GM23338 (cell line): Measurements from ENCODE around the gene PAQR9. TPM values are rescaled to one million over a fixed set of nuclear protein-coding genes. Genes with fewer than 3 reads are reported as not detected.

ENCODE experiments used
- ATAC-seq: fragments of 200-7000 bp; cut with Tn5 transposase; 3 replicates; pipeline ENCODE4 v1.9.1; 2020
- DNase-seq: peaks from one replicate; pipeline ENCODE4 v3.0.0-alpha.2; 2015; ENCODE audit warnings: low spot score
- H2AFZ ChIP-seq: fragments of 200-600 bp; sonication (generic); 2 replicates; pipeline ENCODE4 v1.8.0; 2016; ENCODE audit warnings: antibody characterized with exemption, mild to moderate bottlenecking, moderate library complexity
- H3F3A ChIP-seq: fragments of 200-600 bp; sonication (generic); replicated peaks from 2 replicates; pipeline ENCODE4 v1.8.0; 2017; ENCODE audit warnings: antibody characterized with exemption, mixed run types, low read depth
- H3K27ac ChIP-seq: fragments of 200-600 bp; sonication (generic); 2 replicates; pipeline ENCODE4 v1.6.1; 2016; ENCODE audit warnings: low read depth
- H3K27me3 ChIP-seq: fragments of 200-600 bp; sonication (generic); 2 replicates; pipeline ENCODE4 v1.8.0; 2016; ENCODE audit warnings: mild to moderate bottlenecking, mixed run types, moderate library complexity; ENCODE audit not compliant: insufficient read depth
- H3K36me3 ChIP-seq: fragments of 200-600 bp; sonication (generic); 2 replicates; pipeline ENCODE4 v1.8.0; 2016; ENCODE audit warnings: mild to moderate bottlenecking; ENCODE audit not compliant: insufficient read depth
- H3K4me1 ChIP-seq: fragments of 200-600 bp; sonication (generic); 2 replicates; pipeline ENCODE4 v1.8.0; 2016; ENCODE audit warnings: mild to moderate bottlenecking, moderate library complexity; ENCODE audit not compliant: insufficient read depth
- H3K4me2 ChIP-seq: fragments of 200-600 bp; sonication (generic); 2 replicates; pipeline ENCODE4 v1.7.1; 2017; ENCODE audit warnings: mixed run types
- H3K4me3 ChIP-seq: fragments of 200-600 bp; sonication (generic); 2 replicates; pipeline ENCODE4 v1.6.1; 2016; ENCODE audit warnings: mixed run types
- H3K79me2 ChIP-seq: fragments of 200-600 bp; sonication (generic); replicated peaks from 2 replicates; pipeline ENCODE4 v1.8.0; 2017; ENCODE audit warnings: mild to moderate bottlenecking; ENCODE audit not compliant: insufficient read depth
- H3K9me2 ChIP-seq: fragments of 200-600 bp; sonication (generic); 2 replicates; pipeline ENCODE4 v1.8.0; 2017; ENCODE audit not compliant: insufficient read depth
- H4K20me1 ChIP-seq: fragments of 200-600 bp; sonication (generic); replicated peaks from 2 replicates; pipeline ENCODE4 v1.8.0; 2017; ENCODE audit warnings: mild to moderate bottlenecking; ENCODE audit not compliant: insufficient read depth
- H3K27ac Mint-ChIP-seq: 2 replicates; pipeline ENCODE4 v1.8.0; 2020; ENCODE audit warnings: inconsistent platforms, mild to moderate bottlenecking, moderate library complexity, mixed read lengths
- H3K27me3 Mint-ChIP-seq: 3 replicates; pipeline ENCODE4 v1.8.0; 2022; ENCODE audit warnings: low read depth, mild to moderate bottlenecking, moderate library complexity, mixed read lengths, inconsistent platforms; ENCODE audit not compliant: insufficient read depth, poor library complexity
- H3K36me3 Mint-ChIP-seq: 3 replicates; pipeline ENCODE4 v1.8.0; 2021; ENCODE audit warnings: low read depth, mild to moderate bottlenecking, inconsistent platforms, moderate library complexity, mixed read lengths
- H3K4me1 Mint-ChIP-seq: 3 replicates; pipeline ENCODE4 v1.8.0; 2020; ENCODE audit warnings: mild to moderate bottlenecking, inconsistent platforms, mixed read lengths
- H3K4me3 Mint-ChIP-seq: 3 replicates; pipeline ENCODE4 v1.8.0; 2021; ENCODE audit warnings: moderate library complexity, mild to moderate bottlenecking, inconsistent platforms, mixed read lengths
- H3K9me3 Mint-ChIP-seq: 3 replicates; pipeline ENCODE4 v1.8.0; 2020; ENCODE audit warnings: moderate library complexity, mild to moderate bottlenecking, inconsistent platforms, mixed read lengths
- CREB1 ChIP-seq: fragments of 250-450 bp; sonication (Bioruptor Pico); IDR thresholded peaks from 2 replicates; pipeline ENCODE4 v1.5.0; 2020; ENCODE audit warnings: low read depth, mild to moderate bottlenecking, moderate library complexity
- CTCF ChIP-seq, 2 experiments: fragments of 200-600 bp in 1 of 2; sonication (generic) in 1 of 2; conservative IDR thresholded peaks; 2 replicates each; pipeline versions ENCODE4 v1.5.1 to v1.6.1; 2016 to 2017; ENCODE audit warnings: antibody characterized with exemption in 2 of 2, low read depth in 2 of 2, mild to moderate bottlenecking in 2 of 2, moderate library complexity in 1 of 2
- JUNB ChIP-seq: IDR thresholded peaks from one replicate; pipeline ENCODE4 v1.6.1; 2016; ENCODE audit warnings: antibody characterized with exemption; ENCODE audit not compliant: unreplicated experiment
- POLR2AphosphoS5 ChIP-seq: IDR thresholded peaks from 2 replicates; pipeline ENCODE4 v1.6.1; 2016; ENCODE audit warnings: antibody characterized with exemption, low read depth
- STAT1 ChIP-seq: IDR thresholded peaks from one replicate; pipeline ENCODE4 v1.6.1; 2016; ENCODE audit warnings: antibody characterized with exemption; ENCODE audit not compliant: unreplicated experiment
- ZNF331 ChIP-seq: fragments of 250-450 bp; sonication (Bioruptor Pico); IDR thresholded peaks from 2 replicates; pipeline ENCODE4 v1.5.0; 2020; ENCODE audit warnings: low read depth, mild to moderate bottlenecking, moderate library complexity
- ZNF462 ChIP-seq: fragments of 250-450 bp; sonication (Bioruptor Pico); IDR thresholded peaks from 2 replicates; pipeline ENCODE4 v1.5.0; 2020; ENCODE audit warnings: mild to moderate bottlenecking, moderate library complexity
- polyA plus RNA-seq: library from polyadenylated mRNA; unstranded; fragments of >200 nt; fragmentation: Nextera tagmentation; extraction: Ambion mirVana; gene quantifications from 2 replicates; pipeline ENCODE4 v1.2.1, GENCODE V29; 2016
- small RNA-seq: library from RNA; depleted of rRNA; stranded (forward); fragments of <200 nt; gene quantifications from one replicate; pipeline ENCODE3, GENCODE V24; 2014; ENCODE audit warnings: low replicate concordance
- total RNA-seq: library from RNA; depleted of rRNA; stranded (reverse); fragments of >200 nt; shearing (Covaris generic); gene quantifications from 2 replicates; pipeline ENCODE4 v1.2.3, GENCODE V29; 2014; rRNA removed

The PAQR9 gene
- total and polyA plus RNA-seq, 2 experiments from 2014 or later, result 2.0 to 2.3 TPM

- no peak for TF ChIP-seq ZNF462 (CRISPR knock-in tag)
- TF ChIP-seq ZNF331 (CRISPR knock-in tag), result no peak
- TF ChIP-seq JUNB, result no peak
- no peak for TF ChIP-seq STAT1
- TF ChIP-seq CREB1, result no peak
- TF ChIP-seq CTCF (conservative IDR thresholded peaks at IDR 0.05; ENCODE audit: low read depth in 2 of 2), result no peak
- TF ChIP-seq POLR2AphosphoS5, result no peak
Measured at GRCh38 chr3:142913432-142913831, 50.0 kb downstream of the PAQR9 start (continued).

GRCh38 chr3:142912402-142913172, 50.9 kb downstream of the PAQR9 start:
- no peaks in the 10 kb centered on the region for H3K27me3 ChIP-seq
- TF ChIP-seq JUNB (no peak), POLR2AphosphoS5 (no peak)

More at GRCh38 chr3:142912402-142913172, 50.9 kb downstream of the PAQR9 start:
- Histone ChIP-seq H4K20me1 (no peaks in the 10 kb centered on the region), H2AFZ (no peak overlapping the region), H3K79me2 (no peaks in the 10 kb centered on the region), H3K9me2 (0 out of 2 replicates have a peak, but pooled peaks cover 10% of the 10 kb centered on the region), H3K27ac (no peak overlapping the region), H3K36me3 (no peaks in the 10 kb centered on the region), H3K4me3 (no peak overlapping the region), H3F3A (no peaks in the 10 kb centered on the region), H3K4me1 (no peaks in the 10 kb centered on the region), H3K4me2 (no peak overlapping the region)
- Mint-ChIP-seq H3K4me1 (peaks cover 4% of the 10 kb centered on the region; the same call in 1 of the 3 replicates), H3K27me3 (peaks cover 2% of the 10 kb centered on the region), H3K36me3 (no peaks in the 10 kb centered on the region), H3K4me3 (no peak overlapping the region), H3K27ac (no peak overlapping the region), H3K9me3 (no peaks in the 10 kb centered on the region)
- ATAC-seq (no peak), DNase-seq (no peak)

Small RNA genes lying within 50 kb of the gene (small RNA-seq; reads per million reads assigned to genes)
- gene AC021074.2, result not detected

Other genes starting within 250 kb of the PAQR9 start
- gene TRPC1, start 239.6 kb downstream of the PAQR9 start, total RNA-seq, result 36.6 and 51.7 TPM in 2 replicates
- gene TRPC1, start 239.6 kb downstream of the PAQR9 start, polyA plus RNA-seq, result 7.0 and 7.3 TPM in 2 replicates
- 17.7 and 18.6 TPM in 2 replicates for gene PCOLCE2, start 74.6 kb downstream of the PAQR9 start, total RNA-seq
- 17.4 and 22.6 TPM in 2 replicates for gene PCOLCE2, start 74.6 kb downstream of the PAQR9 start, polyA plus RNA-seq
- gene U2SURP, start 37.9 kb upstream of the PAQR9 start, total RNA-seq, result 108 and 116 TPM in 2 replicates
- 339 and 372 TPM in 2 replicates for gene U2SURP, start 37.9 kb upstream of the PAQR9 start, polyA plus RNA-seq
- gene CHST2, start 156.1 kb upstream of the PAQR9 start, total RNA-seq, result 23.5 and 28.3 TPM in 2 replicates
- gene CHST2, start 156.1 kb upstream of the PAQR9 start, polyA plus RNA-seq, result 4.1 and 4.3 TPM in 2 replicates